ENCODE results near the gene DNAH7. TPM values are rescaled to one million over a fixed set of nuclear protein-coding genes. Genes with fewer than 3 reads are reported as not detected.
A peak's percentile ranks its signal among the peaks of the same experiment; 100 is the strongest.

DNAH7 gene
- total and polyA plus RNA-seq, 2 of the 13 experiments (the other 11 are each of a cell fraction or from before 2014, with no cell fraction given) = 0.09 TPM; not detected in 1

DNA sequence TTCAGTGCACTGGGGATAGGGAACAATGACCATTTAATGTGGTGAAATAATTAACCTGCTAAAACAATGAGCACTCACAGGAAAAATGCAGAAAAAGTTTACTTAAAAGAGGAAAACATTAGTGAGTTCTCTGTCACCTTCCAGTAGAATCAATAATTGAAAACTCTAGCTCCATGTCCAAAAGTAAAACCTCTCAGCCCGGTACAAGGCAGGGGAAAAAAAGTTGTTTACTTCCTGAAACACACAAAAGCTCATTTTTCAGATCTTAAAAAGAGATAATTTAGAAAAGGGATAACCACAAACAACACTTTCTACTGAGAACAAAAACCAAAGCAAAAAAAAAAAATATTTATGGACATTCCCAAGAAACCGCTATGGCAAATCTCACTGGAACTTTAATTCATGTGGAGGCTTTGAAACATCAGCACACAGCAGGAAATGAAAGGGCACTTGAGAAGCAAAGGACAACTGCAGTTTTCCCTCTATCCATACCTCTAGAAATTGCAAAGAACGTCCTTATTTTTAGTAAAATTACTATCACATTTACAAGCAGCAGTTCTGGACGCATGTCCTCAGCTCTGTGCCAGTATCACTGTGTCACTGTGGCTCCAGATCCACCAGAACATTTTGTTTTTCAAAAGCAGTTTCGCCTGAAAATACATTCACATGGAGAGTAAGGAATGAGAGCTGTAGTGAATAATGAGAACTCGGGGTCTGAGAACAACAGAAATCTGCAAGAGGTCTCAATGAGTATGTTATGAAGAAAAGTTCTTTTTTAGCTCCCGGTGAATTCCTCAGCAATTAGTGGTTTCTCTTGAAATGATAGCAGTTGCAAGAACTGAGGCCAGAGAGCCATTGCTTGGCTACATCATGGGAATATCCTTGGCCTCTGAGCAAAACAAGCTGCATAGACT lies 44.7 kb upstream of the DNAH7 start:
- Histone ChIP-seq H3K4me1 (ENCODE audit: insufficient read depth, low read length) (peaks cover 6% of the 10 kb centered on the region; the same call in 1 of the 2 replicates), H3K36me3 (replicated peaks in 1 of 2; ENCODE audit: control insufficient read depth in 1 of 2, insufficient read depth in 2 of 2, low read length in 2 of 2) (no peaks in the 10 kb centered on the region), H3K9me3 (ENCODE audit: low read length) (no peaks in the 10 kb centered on the region), H3K4me2 (ENCODE audit: low read depth, low read length) (0 out of 2 replicates have a peak overlapping the region, but pooled peaks have one; percentile 2), H3K79me2 (ENCODE audit: insufficient read depth, low read length) (no peaks in the 10 kb centered on the region), H3K27ac (ENCODE audit: extremely low read length, insufficient read depth, low read length) (no peak overlapping the region), H3K9ac (ENCODE audit: insufficient read depth, low read depth, low read length) (no peak overlapping the region), H3K4me3 (replicated peaks in 1 of 3; ENCODE audit: insufficient read depth in 1 of 3, low read depth in 2 of 3, low read length in 3 of 3) (no peak overlapping the region), H4K20me1 (ENCODE audit: insufficient read depth, low read length) (no peaks in the 10 kb centered on the region), H3K27me3 (ENCODE audit: control insufficient read depth in 1 of 2, insufficient read depth in 2 of 2, low read length in 2 of 2) (0 out of 5 replicates have a peak, but pooled peaks cover 0 to 4% of the 10 kb centered on the region in 2 experiments), H2AFZ (ENCODE audit: low read length) (no peak overlapping the region)
- in situ Hi-C loops (cut with HindIII; ENCODE audit: extremely low pct_ligation_motif_present, low pct_unique_long_range_greater_than_20kb) (no loop called here), intact Hi-C loops (cut with micrococcal nuclease; ENCODE audit: unreplicated experiment) (no loop called here)
- ATAC-seq = no peak
- no TSS peak for BruUV-seq (replicated peaks)
- POLR2A ChIA-PET = no interaction called here
- no peak for FAIRE-seq
- 11% methylated on average over 7 of the region's 7 CpGs for WGBS (ENCODE audit: low lambda C conversion rate)
- CTCF ChIA-PET (ENCODE audit: low intra/inter-chr PET ratio, low total read pairs) = no interaction called here
- DNase-seq (ENCODE audit: low spot score) = no peak
- no peak for TF ChIP-seq NR2C2 (CRISPR knock-in tag; IDR thresholded peaks at IDR 0.05; ENCODE audit: borderline replicate concordance)
- TF ChIP-seq, protein P1, sequence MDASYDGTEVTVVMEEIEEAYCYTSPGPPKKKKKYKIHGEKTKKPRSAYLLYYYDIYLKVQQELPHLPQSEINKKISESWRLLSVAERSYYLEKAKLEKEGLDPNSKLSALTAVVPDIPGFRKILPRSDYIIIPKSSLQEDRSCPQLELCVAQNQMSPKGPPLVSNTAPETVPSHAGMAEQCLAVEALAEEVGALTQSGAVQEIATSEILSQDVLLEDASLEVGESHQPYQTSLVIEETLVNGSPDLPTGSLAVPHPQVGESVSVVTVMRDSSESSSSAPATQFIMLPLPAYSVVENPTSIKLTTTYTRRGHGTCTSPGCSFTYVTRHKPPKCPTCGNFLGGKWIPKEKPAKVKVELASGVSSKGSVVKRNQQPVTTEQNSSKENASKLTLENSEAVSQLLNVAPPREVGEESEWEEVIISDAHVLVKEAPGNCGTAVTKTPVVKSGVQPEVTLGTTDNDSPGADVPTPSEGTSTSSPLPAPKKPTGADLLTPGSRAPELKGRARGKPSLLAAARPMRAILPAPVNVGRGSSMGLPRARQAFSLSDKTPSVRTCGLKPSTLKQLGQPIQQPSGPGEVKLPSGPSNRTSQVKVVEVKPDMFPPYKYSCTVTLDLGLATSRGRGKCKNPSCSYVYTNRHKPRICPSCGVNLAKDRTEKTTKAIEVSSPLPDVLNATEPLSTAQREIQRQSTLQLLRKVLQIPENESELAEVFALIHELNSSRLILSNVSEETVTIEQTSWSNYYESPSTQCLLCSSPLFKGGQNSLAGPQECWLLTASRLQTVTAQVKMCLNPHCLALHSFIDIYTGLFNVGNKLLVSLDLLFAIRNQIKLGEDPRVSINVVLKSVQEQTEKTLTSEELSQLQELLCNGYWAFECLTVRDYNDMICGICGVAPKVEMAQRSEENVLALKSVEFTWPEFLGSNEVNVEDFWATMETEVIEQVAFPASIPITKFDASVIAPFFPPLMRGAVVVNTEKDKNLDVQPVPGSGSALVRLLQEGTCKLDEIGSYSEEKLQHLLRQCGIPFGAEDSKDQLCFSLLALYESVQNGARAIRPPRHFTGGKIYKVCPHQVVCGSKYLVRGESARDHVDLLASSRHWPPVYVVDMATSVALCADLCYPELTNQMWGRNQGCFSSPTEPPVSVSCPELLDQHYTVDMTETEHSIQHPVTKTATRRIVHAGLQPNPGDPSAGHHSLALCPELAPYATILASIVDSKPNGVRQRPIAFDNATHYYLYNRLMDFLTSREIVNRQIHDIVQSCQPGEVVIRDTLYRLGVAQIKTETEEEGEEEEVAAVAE (CRISPR knock-in tag; IDR thresholded peaks at IDR 0.05; ENCODE audit: borderline replicate concordance) = no peak
- TF ChIP-seq, protein P2, sequence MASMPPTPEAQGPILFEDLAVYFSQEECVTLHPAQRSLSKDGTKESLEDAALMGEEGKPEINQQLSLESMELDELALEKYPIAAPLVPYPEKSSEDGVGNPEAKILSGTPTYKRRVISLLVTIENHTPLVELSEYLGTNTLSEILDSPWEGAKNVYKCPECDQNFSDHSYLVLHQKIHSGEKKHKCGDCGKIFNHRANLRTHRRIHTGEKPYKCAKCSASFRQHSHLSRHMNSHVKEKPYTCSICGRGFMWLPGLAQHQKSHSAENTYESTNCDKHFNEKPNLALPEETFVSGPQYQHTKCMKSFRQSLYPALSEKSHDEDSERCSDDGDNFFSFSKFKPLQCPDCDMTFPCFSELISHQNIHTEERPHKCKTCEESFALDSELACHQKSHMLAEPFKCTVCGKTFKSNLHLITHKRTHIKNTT (CRISPR knock-in tag; IDR thresholded peaks at IDR 0.05) = no peak
- TF ChIP-seq ELF4 (CRISPR knock-in tag; IDR thresholded peaks at IDR 0.05; ENCODE audit: borderline replicate concordance) = no peak
- TF ChIP-seq FOXK2 (IDR thresholded peaks at IDR 0.05) = no peak
- TF ChIP-seq, protein P3, sequence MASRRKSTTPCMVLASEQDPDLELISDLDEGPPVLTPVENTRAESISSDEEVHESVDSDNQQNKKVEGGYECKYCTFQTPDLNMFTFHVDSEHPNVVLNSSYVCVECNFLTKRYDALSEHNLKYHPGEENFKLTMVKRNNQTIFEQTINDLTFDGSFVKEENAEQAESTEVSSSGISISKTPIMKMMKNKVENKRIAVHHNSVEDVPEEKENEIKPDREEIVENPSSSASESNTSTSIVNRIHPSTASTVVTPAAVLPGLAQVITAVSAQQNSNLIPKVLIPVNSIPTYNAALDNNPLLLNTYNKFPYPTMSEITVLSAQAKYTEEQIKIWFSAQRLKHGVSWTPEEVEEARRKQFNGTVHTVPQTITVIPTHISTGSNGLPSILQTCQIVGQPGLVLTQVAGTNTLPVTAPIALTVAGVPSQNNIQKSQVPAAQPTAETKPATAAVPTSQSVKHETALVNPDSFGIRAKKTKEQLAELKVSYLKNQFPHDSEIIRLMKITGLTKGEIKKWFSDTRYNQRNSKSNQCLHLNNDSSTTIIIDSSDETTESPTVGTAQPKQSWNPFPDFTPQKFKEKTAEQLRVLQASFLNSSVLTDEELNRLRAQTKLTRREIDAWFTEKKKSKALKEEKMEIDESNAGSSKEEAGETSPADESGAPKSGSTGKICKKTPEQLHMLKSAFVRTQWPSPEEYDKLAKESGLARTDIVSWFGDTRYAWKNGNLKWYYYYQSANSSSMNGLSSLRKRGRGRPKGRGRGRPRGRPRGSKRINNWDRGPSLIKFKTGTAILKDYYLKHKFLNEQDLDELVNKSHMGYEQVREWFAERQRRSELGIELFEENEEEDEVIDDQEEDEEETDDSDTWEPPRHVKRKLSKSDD (CRISPR knock-in tag; IDR thresholded peaks at IDR 0.05; ENCODE audit: low read depth) = no peak
- TF ChIP-seq, protein P4, sequence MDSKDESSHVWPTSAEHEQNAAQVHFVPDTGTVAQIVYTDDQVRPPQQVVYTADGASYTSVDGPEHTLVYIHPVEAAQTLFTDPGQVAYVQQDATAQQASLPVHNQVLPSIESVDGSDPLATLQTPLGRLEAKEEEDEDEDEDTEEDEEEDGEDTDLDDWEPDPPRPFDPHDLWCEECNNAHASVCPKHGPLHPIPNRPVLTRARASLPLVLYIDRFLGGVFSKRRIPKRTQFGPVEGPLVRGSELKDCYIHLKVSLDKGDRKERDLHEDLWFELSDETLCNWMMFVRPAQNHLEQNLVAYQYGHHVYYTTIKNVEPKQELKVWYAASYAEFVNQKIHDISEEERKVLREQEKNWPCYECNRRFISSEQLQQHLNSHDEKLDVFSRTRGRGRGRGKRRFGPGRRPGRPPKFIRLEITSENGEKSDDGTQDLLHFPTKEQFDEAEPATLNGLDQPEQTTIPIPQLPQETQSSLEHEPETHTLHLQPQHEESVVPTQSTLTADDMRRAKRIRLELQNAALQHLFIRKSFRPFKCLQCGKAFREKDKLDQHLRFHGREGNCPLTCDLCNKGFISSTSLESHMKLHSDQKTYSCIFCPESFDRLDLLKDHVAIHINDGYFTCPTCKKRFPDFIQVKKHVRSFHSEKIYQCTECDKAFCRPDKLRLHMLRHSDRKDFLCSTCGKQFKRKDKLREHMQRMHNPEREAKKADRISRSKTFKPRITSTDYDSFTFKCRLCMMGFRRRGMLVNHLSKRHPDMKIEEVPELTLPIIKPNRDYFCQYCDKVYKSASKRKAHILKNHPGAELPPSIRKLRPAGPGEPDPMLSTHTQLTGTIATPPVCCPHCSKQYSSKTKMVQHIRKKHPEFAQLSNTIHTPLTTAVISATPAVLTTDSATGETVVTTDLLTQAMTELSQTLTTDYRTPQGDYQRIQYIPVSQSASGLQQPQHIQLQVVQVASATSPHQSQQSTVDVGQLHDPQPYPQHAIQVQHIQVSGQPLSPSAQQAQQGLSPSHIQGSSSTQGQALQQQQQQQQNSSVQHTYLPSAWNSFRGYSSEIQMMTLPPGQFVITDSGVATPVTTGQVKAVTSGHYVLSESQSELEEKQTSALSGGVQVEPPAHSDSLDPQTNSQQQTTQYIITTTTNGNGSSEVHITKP (CRISPR knock-in tag; IDR thresholded peaks at IDR 0.05; ENCODE audit: low read depth) = no peak
- TF ChIP-seq, protein P5, sequence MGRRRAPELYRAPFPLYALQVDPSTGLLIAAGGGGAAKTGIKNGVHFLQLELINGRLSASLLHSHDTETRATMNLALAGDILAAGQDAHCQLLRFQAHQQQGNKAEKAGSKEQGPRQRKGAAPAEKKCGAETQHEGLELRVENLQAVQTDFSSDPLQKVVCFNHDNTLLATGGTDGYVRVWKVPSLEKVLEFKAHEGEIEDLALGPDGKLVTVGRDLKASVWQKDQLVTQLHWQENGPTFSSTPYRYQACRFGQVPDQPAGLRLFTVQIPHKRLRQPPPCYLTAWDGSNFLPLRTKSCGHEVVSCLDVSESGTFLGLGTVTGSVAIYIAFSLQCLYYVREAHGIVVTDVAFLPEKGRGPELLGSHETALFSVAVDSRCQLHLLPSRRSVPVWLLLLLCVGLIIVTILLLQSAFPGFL (CRISPR knock-in tag; IDR thresholded peaks at IDR 0.05) = no peak

Measured in HepG2 (cell line).